Upper lobe of left lung (tissue), 4 donors: ENCODE results near the gene NOX5.

Source experiments
- CTCF ChIP-seq, 6 experiments: fragments of 450-650 bp in 4 of 6; fragments of 200-600 bp in 2 of 6; sonication (generic) in 2 of 6; IDR thresholded peaks; one replicate each; pipeline ENCODE4 v1.5.1; 2016 to 2019; ENCODE audit warnings: antibody characterized with exemption in 6 of 6
- EP300 ChIP-seq, 4 donors: sonication (generic); formaldehyde crosslinking; IDR thresholded peaks; one replicate each; pipeline ENCODE4 v1.5.1; 2017; ENCODE audit warnings: antibody characterized with exemption in 4 of 4, control low read depth in 2 of 4

GRCh38 chr15:69027976-69028518 lies 13.6 kb downstream of the NOX5 start:
- TF ChIP-seq CTCF (IDR thresholded peaks at IDR 0.05) = no peak
- TF ChIP-seq EP300 (IDR thresholded peaks at IDR 0.05) = no peak
